ENCODE results near the gene CIPC.

DNA sequence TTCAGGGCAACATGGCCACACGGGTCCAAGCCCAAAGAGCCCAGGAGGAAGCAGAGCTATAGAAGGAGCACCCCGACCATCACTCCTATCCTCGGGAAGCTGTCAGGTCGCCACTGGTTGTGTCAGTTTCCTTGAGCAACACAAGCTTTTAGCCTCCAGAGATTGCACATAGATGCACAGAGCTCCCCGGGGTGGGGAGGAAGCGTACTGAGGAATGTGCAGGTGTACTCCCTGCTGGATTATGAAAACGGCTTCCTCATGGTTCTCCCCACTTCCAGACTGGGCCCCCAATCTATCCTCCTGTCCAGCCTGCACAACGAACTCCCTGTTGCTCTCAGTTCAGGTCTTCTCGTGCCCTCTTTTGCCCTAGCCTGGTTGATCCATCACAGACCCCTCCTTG, 39.3 kb upstream of the CIPC start:
- TF ChIP-seq, protein P1, sequence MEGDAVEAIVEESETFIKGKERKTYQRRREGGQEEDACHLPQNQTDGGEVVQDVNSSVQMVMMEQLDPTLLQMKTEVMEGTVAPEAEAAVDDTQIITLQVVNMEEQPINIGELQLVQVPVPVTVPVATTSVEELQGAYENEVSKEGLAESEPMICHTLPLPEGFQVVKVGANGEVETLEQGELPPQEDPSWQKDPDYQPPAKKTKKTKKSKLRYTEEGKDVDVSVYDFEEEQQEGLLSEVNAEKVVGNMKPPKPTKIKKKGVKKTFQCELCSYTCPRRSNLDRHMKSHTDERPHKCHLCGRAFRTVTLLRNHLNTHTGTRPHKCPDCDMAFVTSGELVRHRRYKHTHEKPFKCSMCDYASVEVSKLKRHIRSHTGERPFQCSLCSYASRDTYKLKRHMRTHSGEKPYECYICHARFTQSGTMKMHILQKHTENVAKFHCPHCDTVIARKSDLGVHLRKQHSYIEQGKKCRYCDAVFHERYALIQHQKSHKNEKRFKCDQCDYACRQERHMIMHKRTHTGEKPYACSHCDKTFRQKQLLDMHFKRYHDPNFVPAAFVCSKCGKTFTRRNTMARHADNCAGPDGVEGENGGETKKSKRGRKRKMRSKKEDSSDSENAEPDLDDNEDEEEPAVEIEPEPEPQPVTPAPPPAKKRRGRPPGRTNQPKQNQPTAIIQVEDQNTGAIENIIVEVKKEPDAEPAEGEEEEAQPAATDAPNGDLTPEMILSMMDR (IDR thresholded peaks at IDR 0.05 in 2 of 3, conservative IDR thresholded peaks at IDR 0.05 in 1 of 3; ENCODE audit: borderline replicate concordance in 1 of 3, insufficient read depth in 1 of 3, low read depth in 2 of 3, low read length in 2 of 3): no peak
- TF ChIP-seq YY1 (IDR thresholded peaks at IDR 0.05; ENCODE audit: extremely low read depth, insufficient replicate concordance, low read depth, low read length): no peak
- TF ChIP-seq JUND (IDR thresholded peaks at IDR 0.05): no peak
- TF ChIP-seq SP1 (IDR thresholded peaks at IDR 0.05; ENCODE audit: low read depth): no peak
- no peak for TF ChIP-seq SIN3A (IDR thresholded peaks at IDR 0.05; ENCODE audit: low read depth)
- TF ChIP-seq POLR2A (IDR thresholded peaks at IDR 0.05; ENCODE audit: borderline replicate concordance, extremely low read depth, insufficient read depth, insufficient read length): no peak
- no peak for TF ChIP-seq POLR2AphosphoS5 (IDR thresholded peaks at IDR 0.05; ENCODE audit: low read depth, low read length)
- TF ChIP-seq TCF7L2 (IDR thresholded peaks at IDR 0.05; ENCODE audit: borderline replicate concordance, extremely low read depth, insufficient read depth, insufficient read length): no peak
- TF ChIP-seq EGR1 (IDR thresholded peaks at IDR 0.05; ENCODE audit: low read depth): no peak
- no peak for TF ChIP-seq RAD21 (IDR thresholded peaks at IDR 0.05; ENCODE audit: low read depth)
- TF ChIP-seq FOSL1 (IDR thresholded peaks at IDR 0.05; ENCODE audit: low read depth): no peak
- no peak for TF ChIP-seq EZH2 (IDR thresholded peaks at IDR 0.05)
